IMR-90 (cell line): ENCODE data around the gene ADGRB3.

Experiments
- CEBPB ChIP-seq: IDR thresholded peaks from 2 replicates; pipeline ENCODE4 v1.6.1; 2012; ENCODE audit warnings: low read depth, low read length, improper control_type of control experiment
- FOS ChIP-seq: fragments of 150-350 bp; IDR thresholded peaks from 2 replicates; pipeline ENCODE4 v1.6.1; 2016; ENCODE audit warnings: low read depth, low read length
- MAFK ChIP-seq: IDR thresholded peaks from 2 replicates; pipeline ENCODE4 v1.6.1; 2012; ENCODE audit warnings: low read depth, low read length, improper control_type of control experiment
- MAZ ChIP-seq: IDR thresholded peaks from 2 replicates; pipeline ENCODE4 v1.6.1; 2012; ENCODE audit warnings: low read depth, mild to moderate bottlenecking, low read length, improper control_type of control experiment, moderate library complexity, borderline replicate concordance
- NFE2L2 ChIP-seq: fragments of 150-350 bp; IDR thresholded peaks from 2 replicates; pipeline ENCODE4 v1.6.1; 2016; ENCODE audit warnings: low read depth, mild to moderate bottlenecking, low read length
- POLR2A ChIP-seq: IDR thresholded peaks from 2 replicates; pipeline ENCODE4 v1.6.1; 2012; ENCODE audit warnings: mild to moderate bottlenecking, low read depth, low read length
- RCOR1 ChIP-seq: IDR thresholded peaks from 2 replicates; pipeline ENCODE4 v1.6.1; 2012; ENCODE audit warnings: mild to moderate bottlenecking, low read length, improper control_type of control experiment; ENCODE audit not compliant: insufficient replicate concordance
- RFX5 ChIP-seq: IDR thresholded peaks from 2 replicates; pipeline ENCODE4 v1.8.0; 2012; ENCODE audit warnings: low read depth, mild to moderate bottlenecking, low read length, moderate library complexity
- SMC3 ChIP-seq: fragments of 150-350 bp; IDR thresholded peaks from 2 replicates; pipeline ENCODE4 v1.6.1; 2016; ENCODE audit warnings: low read depth, mild to moderate bottlenecking, antibody characterized with exemption, low read length, moderate library complexity
- TF ChIP-seq, protein P1 (sequence below): conservative IDR thresholded peaks from 2 replicates; pipeline ENCODE4 v1.5.1; 2012; ENCODE audit warnings: mild to moderate bottlenecking, low read depth, low read length, improper control_type of control experiment
- TF ChIP-seq, protein P2 (sequence below): fragments of 150-350 bp; IDR thresholded peaks from 2 replicates; pipeline ENCODE4 v1.6.1; 2017; ENCODE audit warnings: mild to moderate bottlenecking, antibody characterized with exemption, low read length, low read depth
- TF ChIP-seq, protein P3 (sequence below): fragments of 150-350 bp; IDR thresholded peaks from 2 replicates; pipeline ENCODE4 v1.6.1; 2016; ENCODE audit warnings: low read depth, mild to moderate bottlenecking, low read length, moderate library complexity, borderline replicate concordance

DNA sequence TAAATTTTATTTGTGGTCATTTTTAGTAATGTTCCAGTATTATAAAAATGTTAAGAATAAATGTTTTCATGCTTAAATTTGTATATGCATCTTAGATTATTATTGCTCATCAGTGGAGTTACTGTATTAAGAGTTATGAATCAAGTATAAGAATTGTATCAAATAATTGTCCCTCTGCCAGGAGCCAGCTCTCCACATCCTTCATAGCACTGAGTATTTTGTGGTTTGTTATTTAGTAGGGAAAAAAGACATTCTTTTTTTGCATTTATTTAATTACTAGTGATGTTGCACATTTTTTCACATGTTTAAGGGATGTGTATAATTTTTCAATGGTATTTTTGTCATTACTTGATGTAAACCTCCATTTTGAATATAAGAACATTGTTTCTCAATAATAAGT is 102.0 kb downstream of the ADGRB3 start:
- TF ChIP-seq, protein P1, sequence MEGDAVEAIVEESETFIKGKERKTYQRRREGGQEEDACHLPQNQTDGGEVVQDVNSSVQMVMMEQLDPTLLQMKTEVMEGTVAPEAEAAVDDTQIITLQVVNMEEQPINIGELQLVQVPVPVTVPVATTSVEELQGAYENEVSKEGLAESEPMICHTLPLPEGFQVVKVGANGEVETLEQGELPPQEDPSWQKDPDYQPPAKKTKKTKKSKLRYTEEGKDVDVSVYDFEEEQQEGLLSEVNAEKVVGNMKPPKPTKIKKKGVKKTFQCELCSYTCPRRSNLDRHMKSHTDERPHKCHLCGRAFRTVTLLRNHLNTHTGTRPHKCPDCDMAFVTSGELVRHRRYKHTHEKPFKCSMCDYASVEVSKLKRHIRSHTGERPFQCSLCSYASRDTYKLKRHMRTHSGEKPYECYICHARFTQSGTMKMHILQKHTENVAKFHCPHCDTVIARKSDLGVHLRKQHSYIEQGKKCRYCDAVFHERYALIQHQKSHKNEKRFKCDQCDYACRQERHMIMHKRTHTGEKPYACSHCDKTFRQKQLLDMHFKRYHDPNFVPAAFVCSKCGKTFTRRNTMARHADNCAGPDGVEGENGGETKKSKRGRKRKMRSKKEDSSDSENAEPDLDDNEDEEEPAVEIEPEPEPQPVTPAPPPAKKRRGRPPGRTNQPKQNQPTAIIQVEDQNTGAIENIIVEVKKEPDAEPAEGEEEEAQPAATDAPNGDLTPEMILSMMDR = no peak
- TF ChIP-seq POLR2A (no peak), MAFK (no peak), SMC3 (no peak), NFE2L2 (no peak), FOS (no peak), CEBPB (no peak), RCOR1 (no peak), MAZ (no peak), RFX5 (no peak)
- TF ChIP-seq, protein P2, sequence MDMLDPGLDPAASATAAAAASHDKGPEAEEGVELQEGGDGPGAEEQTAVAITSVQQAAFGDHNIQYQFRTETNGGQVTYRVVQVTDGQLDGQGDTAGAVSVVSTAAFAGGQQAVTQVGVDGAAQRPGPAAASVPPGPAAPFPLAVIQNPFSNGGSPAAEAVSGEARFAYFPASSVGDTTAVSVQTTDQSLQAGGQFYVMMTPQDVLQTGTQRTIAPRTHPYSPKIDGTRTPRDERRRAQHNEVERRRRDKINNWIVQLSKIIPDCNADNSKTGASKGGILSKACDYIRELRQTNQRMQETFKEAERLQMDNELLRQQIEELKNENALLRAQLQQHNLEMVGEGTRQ = no peak
- TF ChIP-seq, protein P3, sequence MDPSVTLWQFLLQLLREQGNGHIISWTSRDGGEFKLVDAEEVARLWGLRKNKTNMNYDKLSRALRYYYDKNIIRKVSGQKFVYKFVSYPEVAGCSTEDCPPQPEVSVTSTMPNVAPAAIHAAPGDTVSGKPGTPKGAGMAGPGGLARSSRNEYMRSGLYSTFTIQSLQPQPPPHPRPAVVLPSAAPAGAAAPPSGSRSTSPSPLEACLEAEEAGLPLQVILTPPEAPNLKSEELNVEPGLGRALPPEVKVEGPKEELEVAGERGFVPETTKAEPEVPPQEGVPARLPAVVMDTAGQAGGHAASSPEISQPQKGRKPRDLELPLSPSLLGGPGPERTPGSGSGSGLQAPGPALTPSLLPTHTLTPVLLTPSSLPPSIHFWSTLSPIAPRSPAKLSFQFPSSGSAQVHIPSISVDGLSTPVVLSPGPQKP = no peak
